ENCODE measurements around the gene TMCC1. TPM values are rescaled to one million over a fixed set of nuclear protein-coding genes. Genes with fewer than 3 reads are reported as not detected.
A peak's percentile ranks its signal among the peaks of the same experiment; 100 is the strongest.

The TMCC1 gene
- total RNA-seq, 2 donors from 2014 or later, result 41.0 to 51.1 TPM

DNA sequence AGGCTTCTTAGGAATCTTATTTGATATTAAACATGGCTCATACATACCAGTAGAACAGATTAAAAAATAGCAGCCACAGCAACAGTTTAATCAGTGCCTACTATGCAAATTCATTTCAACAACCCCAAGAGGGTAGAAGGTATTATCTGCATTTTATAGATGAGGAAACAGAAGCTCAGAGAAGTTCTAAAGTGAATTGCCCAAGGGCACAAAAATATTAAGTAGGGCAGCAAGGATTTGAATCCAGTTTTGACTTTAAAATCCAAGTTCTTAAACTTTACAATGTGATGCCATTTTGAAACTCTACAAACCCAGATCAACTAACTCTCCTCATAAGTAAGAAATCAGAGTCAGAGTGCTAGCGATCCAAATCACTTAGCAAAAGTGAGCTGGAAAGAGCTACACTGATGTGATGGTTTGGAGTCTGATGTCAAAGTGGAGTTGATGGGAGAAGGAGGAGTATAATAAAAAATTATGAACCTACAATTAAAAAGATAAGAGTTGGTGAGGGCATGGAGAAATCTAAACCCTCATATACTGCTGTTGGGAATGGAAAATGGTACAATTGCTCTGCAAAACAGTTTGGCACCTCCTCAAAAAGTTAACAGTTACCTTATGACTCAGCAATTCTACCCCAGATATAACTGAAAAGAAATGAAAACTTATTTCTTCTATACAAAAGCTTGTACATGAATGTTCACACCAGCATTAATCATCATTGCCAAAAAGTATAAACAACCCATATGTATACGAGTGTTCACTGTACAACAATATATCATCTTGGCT, 236.1 kb downstream of the TMCC1 start:
- Mint-ChIP-seq H3K9me3 (no peaks in the 10 kb centered on the region), H3K27me3 (ENCODE audit: insufficient read depth) (no peaks in the 10 kb centered on the region), H3K4me3 (no peak overlapping the region), H3K27ac (peak overlapping the region; percentile 24), H3K4me1 (peaks cover 22% of the 10 kb centered on the region), H3K36me3 (ENCODE audit: low read depth) (peaks cover 14% of the 10 kb centered on the region)
- no peak overlapping the region for H3K4me3 ChIP-seq (ENCODE audit: low read length)
- no peaks in the 10 kb centered on the region for H3K4me1 ChIP-seq (ENCODE audit: control insufficient read depth, insufficient read depth, low read length)
- H3K36me3 ChIP-seq (ENCODE audit: control insufficient read depth, insufficient read depth, low read length), result peaks cover 14% of the 10 kb centered on the region
- no peaks in the 10 kb centered on the region for H3K27me3 ChIP-seq (ENCODE audit: control insufficient read depth, insufficient read depth, low read length, poor library complexity, severe bottlenecking)
- DNase-seq, result no peak
- WGBS, 2 experiments (ENCODE audit: insufficient coverage in 1 of 2, insufficient read length in 1 of 2), result 94 to 100% methylated on average over 1 to 2 of the region's 2 CpGs
- no peak overlapping the region for H3K27ac ChIP-seq (ENCODE audit: low read depth, low read length)
- no peak overlapping the region for H3K9ac ChIP-seq (ENCODE audit: extremely low read depth, low read length, poor library complexity, severe bottlenecking)
- TF ChIP-seq, protein P1, sequence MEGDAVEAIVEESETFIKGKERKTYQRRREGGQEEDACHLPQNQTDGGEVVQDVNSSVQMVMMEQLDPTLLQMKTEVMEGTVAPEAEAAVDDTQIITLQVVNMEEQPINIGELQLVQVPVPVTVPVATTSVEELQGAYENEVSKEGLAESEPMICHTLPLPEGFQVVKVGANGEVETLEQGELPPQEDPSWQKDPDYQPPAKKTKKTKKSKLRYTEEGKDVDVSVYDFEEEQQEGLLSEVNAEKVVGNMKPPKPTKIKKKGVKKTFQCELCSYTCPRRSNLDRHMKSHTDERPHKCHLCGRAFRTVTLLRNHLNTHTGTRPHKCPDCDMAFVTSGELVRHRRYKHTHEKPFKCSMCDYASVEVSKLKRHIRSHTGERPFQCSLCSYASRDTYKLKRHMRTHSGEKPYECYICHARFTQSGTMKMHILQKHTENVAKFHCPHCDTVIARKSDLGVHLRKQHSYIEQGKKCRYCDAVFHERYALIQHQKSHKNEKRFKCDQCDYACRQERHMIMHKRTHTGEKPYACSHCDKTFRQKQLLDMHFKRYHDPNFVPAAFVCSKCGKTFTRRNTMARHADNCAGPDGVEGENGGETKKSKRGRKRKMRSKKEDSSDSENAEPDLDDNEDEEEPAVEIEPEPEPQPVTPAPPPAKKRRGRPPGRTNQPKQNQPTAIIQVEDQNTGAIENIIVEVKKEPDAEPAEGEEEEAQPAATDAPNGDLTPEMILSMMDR (conservative IDR thresholded peaks at IDR 0.05), result no peak
- H3K9me3 ChIP-seq (ENCODE audit: control insufficient read depth, low read length), result no peaks in the 10 kb centered on the region

DNA sequence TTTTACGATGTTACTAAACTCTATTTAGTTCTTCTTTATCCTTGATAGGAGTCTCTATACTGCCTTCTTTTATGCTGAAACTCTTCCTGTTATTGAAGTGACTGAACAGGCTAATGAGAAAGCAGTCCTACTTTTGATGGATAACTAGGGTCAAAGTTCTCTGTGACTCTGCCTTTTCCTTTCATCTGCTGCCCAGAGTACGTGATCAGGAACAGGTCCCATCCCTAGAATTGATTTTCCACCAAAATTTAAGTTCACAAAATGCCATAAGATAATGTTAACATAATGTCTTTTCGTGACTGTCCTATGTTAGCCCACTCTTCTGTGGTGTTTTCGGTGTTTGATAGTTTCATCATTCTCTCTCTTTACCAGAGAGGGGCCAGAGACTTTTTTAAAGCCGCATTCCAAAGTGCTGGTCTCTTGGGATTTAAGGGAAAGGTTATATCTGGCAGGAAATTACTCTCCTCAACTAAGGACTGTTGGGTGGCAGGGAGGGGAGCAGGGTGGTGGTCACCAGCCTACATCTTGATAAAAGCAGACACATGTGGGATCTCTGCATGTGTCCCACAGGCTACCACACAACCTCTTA, 236.8 kb downstream of the TMCC1 start:
- Histone ChIP-seq H3K27me3 (ENCODE audit: control insufficient read depth, insufficient read depth, low read length, poor library complexity, severe bottlenecking) (no peaks in the 10 kb centered on the region), H3K9me3 (ENCODE audit: control insufficient read depth, low read length) (no peaks in the 10 kb centered on the region), H3K4me1 (ENCODE audit: control insufficient read depth, insufficient read depth, low read length) (no peaks in the 10 kb centered on the region), H3K27ac (ENCODE audit: low read depth, low read length) (no peak overlapping the region), H3K9ac (ENCODE audit: extremely low read depth, low read length, poor library complexity, severe bottlenecking) (no peak overlapping the region), H3K36me3 (ENCODE audit: control insufficient read depth, insufficient read depth, low read length) (peaks cover 14% of the 10 kb centered on the region), H3K4me3 (ENCODE audit: low read length) (no peak overlapping the region)
- H3K27me3 Mint-ChIP-seq (ENCODE audit: insufficient read depth), result no peaks in the 10 kb centered on the region
- peak overlapping the region; percentile 24 for H3K27ac Mint-ChIP-seq
- no peak for DNase-seq
- peaks cover 14% of the 10 kb centered on the region for H3K36me3 Mint-ChIP-seq (ENCODE audit: low read depth)
- TF ChIP-seq, protein P1 (conservative IDR thresholded peaks at IDR 0.05), result no peak
- H3K9me3 Mint-ChIP-seq, result no peaks in the 10 kb centered on the region
- peaks cover 22% of the 10 kb centered on the region for H3K4me1 Mint-ChIP-seq
- no peak overlapping the region for H3K4me3 Mint-ChIP-seq
- 87 to 94% methylated on average over 3 to 5 of the region's 5 CpGs for WGBS, 2 experiments (ENCODE audit: insufficient coverage in 1 of 2, insufficient read length in 1 of 2)

DNA sequence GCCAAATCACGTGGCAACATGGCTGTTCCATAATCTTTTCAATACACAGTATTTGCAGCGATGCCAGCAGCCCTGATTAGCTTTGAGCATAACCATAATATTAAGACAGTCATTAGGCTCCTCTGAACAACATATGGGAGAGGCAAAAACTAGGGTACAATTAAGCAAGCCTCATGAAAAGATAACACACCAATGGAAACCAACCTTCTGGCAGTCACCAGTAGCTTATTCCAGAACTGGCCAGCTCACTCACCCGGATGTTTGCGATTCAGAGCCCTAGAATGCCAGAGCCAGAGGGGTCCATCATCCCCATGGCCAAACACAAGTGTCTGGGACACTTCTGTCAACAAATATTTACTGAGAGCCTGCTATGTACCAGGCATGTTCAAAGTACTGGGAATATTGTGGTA, 238.2 kb downstream of the TMCC1 start:
- no peaks in the 10 kb centered on the region for H3K4me1 ChIP-seq (ENCODE audit: control insufficient read depth, insufficient read depth, low read length)
- no peak overlapping the region for H3K27ac ChIP-seq (ENCODE audit: low read depth, low read length)
- Mint-ChIP-seq H3K27me3 (ENCODE audit: insufficient read depth) (no peaks in the 10 kb centered on the region), H3K4me3 (no peak overlapping the region), H3K4me1 (peaks cover 25% of the 10 kb centered on the region), H3K9me3 (no peaks in the 10 kb centered on the region), H3K27ac (no peak overlapping the region), H3K36me3 (ENCODE audit: low read depth) (peaks cover 18% of the 10 kb centered on the region)
- H3K4me3 ChIP-seq (ENCODE audit: low read length), result no peak overlapping the region
- H3K27me3 ChIP-seq (ENCODE audit: control insufficient read depth, insufficient read depth, low read length, poor library complexity, severe bottlenecking), result no peaks in the 10 kb centered on the region
- no peaks in the 10 kb centered on the region for H3K9me3 ChIP-seq (ENCODE audit: control insufficient read depth, low read length)
- WGBS, 2 experiments (ENCODE audit: insufficient coverage in 1 of 2, insufficient read length in 1 of 2), result 96 to 100% methylated on average over 3 to 4 of the region's 4 CpGs
- no peak overlapping the region for H3K9ac ChIP-seq (ENCODE audit: extremely low read depth, low read length, poor library complexity, severe bottlenecking)
- DNase-seq, result no peak
- TF ChIP-seq, protein P1 (conservative IDR thresholded peaks at IDR 0.05), result no peak
- H3K36me3 ChIP-seq (ENCODE audit: control insufficient read depth, insufficient read depth, low read length), result peaks cover 23% of the 10 kb centered on the region

Data from endodermal cell (in vitro differentiated cells).